IPS DF 4.7 (cell line): ENCODE data around the gene PLAC8L1.
"Not testable (repeated sequence)": the region's sequence is repeated elsewhere in the genome, so short reads cannot be mapped to it uniquely, and the experiment has no call there.

Experiments
- DNase-seq: peaks from one replicate; pipeline ENCODE4 v3.0.0-alpha.2; 2013; ENCODE audit warnings: low spot score; ENCODE audit errors: extremely low read depth

Gene PLAC8L1

GRCh38 chr5:146105477-146105876 is at the start of gene PLAC8L1:
TSS of gene PLAC8L1 (minus strand) at chr5:146105577. CDS start at chr5:146104311, 1,266 bp downstream.
- DNase-seq = no peak

GRCh38 chr5:146151970-146152369 is 46.6 kb upstream of the PLAC8L1 start:
- no peak for DNase-seq

GRCh38 chr5:146137967-146138403 is 32.6 kb upstream of the PLAC8L1 start:
- DNase-seq = no peak

- no peak for DNase-seq
Measured at GRCh38 chr5:146130440-146131045, 25.2 kb upstream of the PLAC8L1 start.

GRCh38 chr5:146126068-146126467 is 20.7 kb upstream of the PLAC8L1 start:
- no peak for DNase-seq

- no peak for DNase-seq
Measured at GRCh38 chr5:146124580-146124979, 19.2 kb upstream of the PLAC8L1 start.

- DNase-seq = not testable (repeated sequence)
Measured at GRCh38 chr5:146121451-146121850, 16.1 kb upstream of the PLAC8L1 start.

- no peak for DNase-seq
Measured at GRCh38 chr5:146118322-146118721, 12.9 kb upstream of the PLAC8L1 start.

- DNase-seq = not testable (repeated sequence)
Measured at GRCh38 chr5:146117216-146117615, 11.8 kb upstream of the PLAC8L1 start.

GRCh38 chr5:146116361-146116760 is 11.0 kb upstream of the PLAC8L1 start:
- DNase-seq = no peak

- DNase-seq = no peak
Measured at GRCh38 chr5:146112476-146112875, 7.1 kb upstream of the PLAC8L1 start.

- DNase-seq = no peak
Measured at GRCh38 chr5:146111409-146111808, 6.0 kb upstream of the PLAC8L1 start.

GRCh38 chr5:146109379-146109778 is 4.0 kb upstream of the PLAC8L1 start:
- DNase-seq = no peak

GRCh38 chr5:146108870-146109269 is 3.5 kb upstream of the PLAC8L1 start:
- DNase-seq = not testable (repeated sequence)

- DNase-seq = no peak
Measured at GRCh38 chr5:146107901-146108300, 2.5 kb upstream of the PLAC8L1 start.

- no peak for DNase-seq
Measured at GRCh38 chr5:146103594-146103993, 1.8 kb downstream of the PLAC8L1 start.

GRCh38 chr5:146101646-146102045 is 3.7 kb downstream of the PLAC8L1 start:
- DNase-seq = no peak

- no peak for DNase-seq
Measured at GRCh38 chr5:146098047-146098446, 7.3 kb downstream of the PLAC8L1 start.

- no peak for DNase-seq
Measured at GRCh38 chr5:146091881-146092280, 13.5 kb downstream of the PLAC8L1 start.

GRCh38 chr5:146089287-146089686 is 16.1 kb downstream of the PLAC8L1 start:
- DNase-seq = no peak

GRCh38 chr5:146088098-146088497 is 17.3 kb downstream of the PLAC8L1 start:
- no peak for DNase-seq

- DNase-seq = no peak
Measured at GRCh38 chr5:146084376-146084775, 21.0 kb downstream of the PLAC8L1 start.

GRCh38 chr5:146082798-146083197 is 22.6 kb downstream of the PLAC8L1 start:
- DNase-seq = no peak

- no peak for DNase-seq
Measured at GRCh38 chr5:146081556-146081955, 23.8 kb downstream of the PLAC8L1 start.
